HepG2 (cell line): ENCODE measurements around the gene SOX8. TPM values are rescaled to one million over a fixed set of nuclear protein-coding genes. Genes with fewer than 3 reads are reported as not detected.

Source experiments
- ARID2 ChIP-seq: sonication (generic); formaldehyde crosslinking; IDR thresholded peaks from 2 replicates; pipeline ENCODE4 v1.8.1; 2022; ENCODE audit warnings: mild to moderate bottlenecking, missing genetic modification reagents, borderline replicate concordance
- ATAD3A ChIP-seq: sonication (generic); formaldehyde crosslinking; IDR thresholded peaks from 2 replicates; pipeline ENCODE4 v1.4.0; 2020; ENCODE audit warnings: missing genetic modification reagents
- CREB1 ChIP-seq, 2 experiments: fragments of 450-650 bp in 1 of 2; IDR thresholded peaks; 2 replicates each; pipeline ENCODE4 v1.6.1; 2016 to 2017; ENCODE audit warnings: control low read depth in 1 of 2, mild to moderate bottlenecking in 1 of 2, missing compliant biosample characterization in 1 of 2, missing genetic modification characterization in 1 of 2
- DBP ChIP-seq: sonication (generic); formaldehyde crosslinking; IDR thresholded peaks from 2 replicates; pipeline ENCODE4 v1.4.0; 2020; ENCODE audit warnings: missing genetic modification reagents; ENCODE audit errors: not compliant biosample characterization
- E2F2 ChIP-seq: sonication (generic); formaldehyde crosslinking; IDR thresholded peaks from 2 replicates; pipeline ENCODE4 v1.4.0; 2020; ENCODE audit warnings: missing genetic modification reagents, borderline replicate concordance
- ERF ChIP-seq: IDR thresholded peaks from 2 replicates; pipeline ENCODE4 v1.6.1; 2018; ENCODE audit warnings: missing biosample characterization, missing genetic modification reagents
- HCFC1 ChIP-seq: fragments of 150-350 bp; IDR thresholded peaks from 2 replicates; pipeline ENCODE4 v1.6.1; 2014; ENCODE audit warnings: low read depth, low read length
- HNF1A ChIP-seq, 2 experiments: sonication (generic) in 1 of 2; formaldehyde crosslinking in 1 of 2; IDR thresholded peaks; 2 replicates each; pipeline versions ENCODE4 v1.4.0 to v1.6.1; 2016 to 2020; ENCODE audit warnings: borderline replicate concordance in 1 of 2, low read depth in 1 of 2, mild to moderate bottlenecking in 1 of 2, missing genetic modification reagents in 1 of 2
- HOXA9 ChIP-seq: sonication (generic); formaldehyde crosslinking; IDR thresholded peaks from 2 replicates; pipeline ENCODE4 v1.8.1; 2022; ENCODE audit warnings: missing genetic modification reagents, mild to moderate bottlenecking, moderate library complexity, borderline replicate concordance
- IKZF1 ChIP-seq: fragments of 450-650 bp; IDR thresholded peaks from 2 replicates; pipeline ENCODE4 v1.7.1; 2016
- JUN ChIP-seq: sonication (generic); formaldehyde crosslinking; IDR thresholded peaks from 2 replicates; pipeline ENCODE4 v1.4.0; 2020; ENCODE audit warnings: mild to moderate bottlenecking, missing genetic modification reagents
- MYC ChIP-seq: sonication (generic); formaldehyde crosslinking; IDR thresholded peaks from 2 replicates; pipeline ENCODE4 v1.9.0; 2021; ENCODE audit warnings: missing genetic modification reagents, borderline replicate concordance
- NFIB ChIP-seq: sonication (generic); formaldehyde crosslinking; IDR thresholded peaks from 2 replicates; pipeline ENCODE4 v1.9.0; 2021; ENCODE audit warnings: missing genetic modification reagents, mild to moderate bottlenecking, borderline replicate concordance
- NR0B2 ChIP-seq: sonication (generic); formaldehyde crosslinking; IDR thresholded peaks from 2 replicates; pipeline ENCODE4 v1.4.0; 2020; ENCODE audit warnings: mild to moderate bottlenecking, missing genetic modification reagents
- SKI ChIP-seq: fragments of 450-650 bp; IDR thresholded peaks from one replicate; pipeline ENCODE4 v1.6.1; 2018; ENCODE audit warnings: mild to moderate bottlenecking; ENCODE audit not compliant: partially characterized antibody
- ZBTB7A ChIP-seq: sonication (generic); formaldehyde crosslinking; IDR thresholded peaks from 2 replicates; pipeline ENCODE4 v1.8.0; 2022; ENCODE audit warnings: mild to moderate bottlenecking, missing genetic modification reagents
- ZNF205 ChIP-seq: IDR thresholded peaks from 2 replicates; pipeline ENCODE4 v1.6.1; 2018; ENCODE audit warnings: missing biosample characterization, missing genetic modification reagents
- ZNF432 ChIP-seq: sonication (generic); formaldehyde crosslinking; IDR thresholded peaks from 2 replicates; pipeline ENCODE4 v1.5.0; 2020; ENCODE audit warnings: missing genetic modification reagents, mild to moderate bottlenecking, borderline replicate concordance
- ZNF503 ChIP-seq: sonication (generic); formaldehyde crosslinking; IDR thresholded peaks from 2 replicates; pipeline ENCODE4 v1.4.0; 2020; ENCODE audit warnings: missing genetic modification reagents
- ZNF660 ChIP-seq: sonication (generic); formaldehyde crosslinking; IDR thresholded peaks from 2 replicates; pipeline ENCODE4 v1.5.1; 2020; ENCODE audit warnings: mild to moderate bottlenecking, low read depth, missing genetic modification reagents, borderline replicate concordance
- polyA plus RNA-seq, 8 experiments: library from polyadenylated mRNA; depleted of rRNA in 3 of 8; stranded (reverse) in 7 of 8; unstranded in 1 of 8; fragments of >200 nt; fragmentation: Illumina TruSeq in 4 of 8; extraction: Trizol in 4 of 8; gene quantifications; 2 replicates each; pipeline versions ENCODE4 v1.2.1 to v1.2.3, GENCODE V29; 2011 to 2016; ENCODE audit warnings: low read depth in 4 of 8, missing spikeins in 1 of 8, mixed read lengths in 1 of 8; ENCODE audit not compliant: insufficient read depth in 1 of 8
- total RNA-seq, 5 experiments: library from RNA; depleted of rRNA; stranded (reverse); fragments of >200 nt; fragmentation: Illumina TruSeq; extraction: Trizol; gene quantifications; 2 replicates each; pipeline ENCODE4 v1.2.3, GENCODE V29; 2016; ENCODE audit warnings: low read depth in 1 of 5

Gene SOX8
- total and polyA plus RNA-seq, 2 of the 13 experiments (the other 11 are each of a cell fraction or from before 2014, with no cell fraction given): 0.20 to 0.28 TPM

GRCh38 chr16:972316-973002 lies 9.1 kb upstream of the SOX8 start (continued):
- TF ChIP-seq ZNF660 (CRISPR knock-in tag): no peak
- peak; percentile 57; the same call in 1 of the 2 replicates for TF ChIP-seq ZNF503 (CRISPR knock-in tag)
- TF ChIP-seq CREB1 (IDR thresholded peaks at IDR 0.05): no peak
- TF ChIP-seq CREB1 (CRISPR knock-in tag; IDR thresholded peaks at IDR 0.05): no peak
- peak; percentile 20; the same call in 1 of the 2 replicates for TF ChIP-seq ZBTB7A (CRISPR knock-in tag)
- no peak for TF ChIP-seq MYC (CRISPR knock-in tag)
- TF ChIP-seq IKZF1: no peak
- TF ChIP-seq HOXA9 (CRISPR knock-in tag): no peak
- TF ChIP-seq ZNF205: no peak
- TF ChIP-seq ARID2: no peak
- no peak for TF ChIP-seq HNF1A (IDR thresholded peaks at IDR 0.05; ENCODE audit: low read depth)
- TF ChIP-seq HNF1A (CRISPR knock-in tag; IDR thresholded peaks at IDR 0.05; ENCODE audit: borderline replicate concordance): 0 out of 2 replicates have a peak, but pooled peaks have one; percentile 40
- TF ChIP-seq ATAD3A: no peak
- no peak for TF ChIP-seq DBP (CRISPR knock-in tag)
- TF ChIP-seq E2F2: no peak
- TF ChIP-seq JUN: no peak
- no peak for TF ChIP-seq ZNF432
- TF ChIP-seq ERF (CRISPR knock-in tag): peak; percentile 56; the same call in 1 of the 2 replicates
- no peak for TF ChIP-seq SKI
- TF ChIP-seq HCFC1: no peak
- TF ChIP-seq NFIB (CRISPR knock-in tag): no peak
- no peak for TF ChIP-seq NR0B2
